Measurements from ENCODE around the gene CACNG5. TPM values are rescaled to one million over a fixed set of nuclear protein-coding genes. Genes with fewer than 3 reads are reported as not detected.

Gene CACNG5
- total RNA-seq (under 1 TPM in 4 of 6 donors, not detected in 2; 0.22 to 0.43 (median 0.29) TPM), polyA plus RNA-seq (under 1 TPM; 0.15 to 0.77 TPM)

- peaks cover 0 to 5% (median 0%) of the 10 kb centered on the region in 4 donors for H3K27me3 ChIP-seq
- ATAC-seq (peak in 3 of 4 donors; percentile 65 to 84 (median 68)), FAIRE-seq (no peak), DNase-seq (no peak)
- no peaks in the 10 kb centered on the region for H3K9me3 ChIP-seq
- H3K27ac ChIP-seq: no peak within 1 kb of the TSS
- H3K36me3 ChIP-seq: no peaks in the 10 kb centered on the region
- intact Hi-C loops (cut with DNase I): no loop called here
- WGBS, 2 donors: 8 to 9% methylated on average over 30 to 57 of the region's 57 CpGs
- H3K4me1 ChIP-seq: no peaks in the 10 kb centered on the region
- no peak within 1 kb of the TSS for H3K4me3 ChIP-seq
- TF ChIP-seq CTCF (IDR thresholded peaks at IDR 0.05): no peak
Measured at GRCh38 chr17:66834919-66835454, at the start of gene CACNG5. TSS of gene CACNG5 (plus strand) at chr17:66835117. CDS start at chr17:66877333, 42,216 bp downstream.

GRCh38 chr17:66786107-66786506 is 48.8 kb upstream of the CACNG5 start:
- no peaks in the 10 kb centered on the region for H3K27me3 ChIP-seq
- DNase-seq (no peak), FAIRE-seq (no peak), ATAC-seq (no peak)
- no peaks in the 10 kb centered on the region for H3K4me1 ChIP-seq
- H3K9me3 ChIP-seq: no peaks in the 10 kb centered on the region
- no peak overlapping the region for H3K27ac ChIP-seq
- intact Hi-C loops (cut with DNase I): no loop called here
- no peaks in the 10 kb centered on the region for H3K36me3 ChIP-seq
- H3K4me3 ChIP-seq: no peak overlapping the region
- 89 to 93% methylated on average over 10 of the region's 10 CpGs for WGBS, 2 donors
- no peak for TF ChIP-seq CTCF (IDR thresholded peaks at IDR 0.05)

GRCh38 chr17:66787914-66788313 is 47.0 kb upstream of the CACNG5 start:
- DNase-seq (no peak), ATAC-seq (no peak), FAIRE-seq (no peak)
- no peaks in the 10 kb centered on the region for H3K4me1 ChIP-seq
- intact Hi-C loops (cut with DNase I): no loop called here
- H3K36me3 ChIP-seq: no peaks in the 10 kb centered on the region
- TF ChIP-seq CTCF (IDR thresholded peaks at IDR 0.05): no peak
- no peak overlapping the region for H3K4me3 ChIP-seq
- 73 to 76% methylated on average over 3 of the region's 3 CpGs for WGBS, 2 donors
- H3K9me3 ChIP-seq: no peaks in the 10 kb centered on the region
- no peak overlapping the region for H3K27ac ChIP-seq
- no peaks in the 10 kb centered on the region for H3K27me3 ChIP-seq

- intact Hi-C loops (cut with DNase I): no loop called here
- no peak for TF ChIP-seq CTCF (IDR thresholded peaks at IDR 0.05)
- WGBS, 2 donors: 78 to 84% methylated on average over 12 of the region's 12 CpGs
- H3K36me3 ChIP-seq: no peaks in the 10 kb centered on the region
- DNase-seq (no peak), FAIRE-seq (no peak), ATAC-seq (peak in 3 of 4 donors; percentile 12 to 39 (median 24))
- no peaks in the 10 kb centered on the region for H3K9me3 ChIP-seq
- no peak overlapping the region for H3K27ac ChIP-seq
- H3K27me3 ChIP-seq: no peaks in the 10 kb centered on the region
- no peak overlapping the region for H3K4me3 ChIP-seq
- peaks cover 0 to 6% (median 6%) of the 10 kb centered on the region in 3 donors for H3K4me1 ChIP-seq
Measured at GRCh38 chr17:66789093-66789492, 45.8 kb upstream of the CACNG5 start.

- DNase-seq: no peak
- 80 to 89% methylated on average over 7 of the region's 7 CpGs for WGBS, 2 donors
- H3K27me3 ChIP-seq: no peaks in the 10 kb centered on the region
- no peak overlapping the region for H3K27ac ChIP-seq
- ATAC-seq: no peak
- intact Hi-C loops (cut with DNase I): no loop called here
- no peak overlapping the region for H3K4me3 ChIP-seq
- no peak for TF ChIP-seq CTCF (IDR thresholded peaks at IDR 0.05)
- no peaks in the 10 kb centered on the region for H3K9me3 ChIP-seq
- no peak for FAIRE-seq
- H3K36me3 ChIP-seq: no peaks in the 10 kb centered on the region
- peaks cover 0 to 10% (median 8%) of the 10 kb centered on the region in 3 donors for H3K4me1 ChIP-seq
Measured at GRCh38 chr17:66789961-66790437, 44.9 kb upstream of the CACNG5 start.

Data from pancreas (tissue), 10 donors.